Measurements from ENCODE around the gene CDAN1.

DNA sequence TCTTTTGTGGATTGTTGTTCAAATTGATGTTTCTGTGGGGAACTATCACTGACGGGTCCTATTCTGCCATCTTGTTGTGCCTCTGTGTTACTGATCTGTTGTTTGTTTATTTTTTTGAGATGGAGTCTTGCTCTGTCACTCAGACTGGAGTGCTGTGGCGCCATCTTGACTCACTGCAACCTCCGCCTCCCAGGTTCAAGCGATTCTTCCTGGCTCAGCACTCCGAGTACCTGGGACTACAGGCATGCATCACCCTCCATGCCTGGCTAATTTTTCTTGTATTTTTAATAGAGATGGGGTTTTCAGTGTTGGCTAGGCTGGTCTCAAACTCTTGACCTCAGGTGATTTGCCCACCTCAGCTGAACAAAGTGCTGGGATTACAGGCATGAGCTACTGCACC, 31.6 kb downstream of the CDAN1 start:
- TF ChIP-seq CTCF (IDR thresholded peaks at IDR 0.05), result no peak
- no peak for TF ChIP-seq POLR2A (IDR thresholded peaks at IDR 0.05)
